Endothelial cell of hepatic sinusoid (primary cell): Measurements from ENCODE around the gene S100A16.

Experiments
- in situ Hi-C: cut with HindIII; loops from 2 replicates; pipeline ENCODE4 v1.10.0; 2017; ENCODE audit warnings: low sequenced_read_pairs

S100A16 gene

DNA sequence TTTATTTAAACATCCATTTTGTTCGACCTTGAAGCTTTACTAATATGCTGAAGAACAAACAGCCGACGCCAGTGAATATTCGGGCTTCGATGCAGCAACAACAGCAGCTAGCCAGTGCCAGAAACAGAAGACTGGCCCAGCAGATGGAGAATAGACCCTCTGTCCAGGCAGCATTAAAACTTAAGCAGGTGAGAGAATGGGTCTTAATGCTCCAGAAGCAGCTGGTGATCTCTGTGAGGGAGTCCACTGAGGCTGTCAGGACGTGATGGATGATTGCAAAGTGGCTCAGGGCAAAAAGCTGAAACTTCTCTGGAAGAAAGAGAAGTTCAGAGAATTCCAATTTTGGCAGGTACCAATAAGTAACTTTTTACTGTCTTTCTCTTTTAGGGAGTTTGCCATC lies 25.3 kb upstream of the S100A16 start:
- in situ Hi-C loops = loop anchor here (5.0 kb wide), 1 partner anchor 76 kb away; no protein-coding TSS in a partner anchor

DNA sequence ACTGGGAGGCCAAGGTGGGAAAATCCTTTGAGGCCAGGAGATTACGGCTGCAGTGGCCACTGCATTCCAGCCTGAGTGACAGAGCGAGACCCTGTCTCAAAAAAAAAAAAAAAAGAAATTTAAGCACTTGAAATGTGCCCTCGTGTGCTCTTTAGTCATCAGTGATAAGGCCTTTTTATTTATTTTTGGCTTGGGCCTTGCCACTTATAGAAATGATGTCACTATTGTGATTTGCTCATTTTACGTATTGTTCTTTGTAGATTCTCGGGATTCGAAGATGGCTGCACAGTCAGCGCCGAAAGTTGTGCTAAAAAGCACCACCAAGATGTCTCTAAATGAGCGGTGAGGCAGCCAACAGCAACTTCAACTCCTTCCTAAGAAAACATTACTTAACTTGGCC lies 23.4 kb upstream of the S100A16 start:
- in situ Hi-C loops = loop anchor here (5.0 kb wide), 1 partner anchor 74 kb away; no protein-coding TSS in a partner anchor

DNA sequence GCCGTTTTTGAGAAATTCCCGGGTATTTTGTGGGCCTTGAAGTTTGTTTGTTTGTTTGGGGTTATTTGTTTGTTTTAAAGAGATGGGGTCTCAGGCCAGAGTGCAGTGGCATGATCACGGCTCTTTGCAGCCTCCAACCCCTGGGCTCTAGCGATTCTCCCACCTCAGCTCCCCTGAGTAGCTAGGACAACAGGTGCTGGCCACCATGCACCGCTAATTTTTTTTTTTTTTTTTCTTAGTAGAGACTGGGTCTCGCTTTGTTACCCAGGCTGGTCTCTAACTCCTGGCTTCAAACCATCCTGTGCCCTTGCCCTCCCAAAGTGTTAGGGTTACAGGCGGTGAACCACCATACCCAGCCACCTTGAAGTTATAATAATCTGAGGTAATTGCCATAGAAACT lies 22.9 kb upstream of the S100A16 start:
- in situ Hi-C loops = loop anchor here (5.0 kb wide), 1 partner anchor 74 kb away; no protein-coding TSS in a partner anchor

DNA sequence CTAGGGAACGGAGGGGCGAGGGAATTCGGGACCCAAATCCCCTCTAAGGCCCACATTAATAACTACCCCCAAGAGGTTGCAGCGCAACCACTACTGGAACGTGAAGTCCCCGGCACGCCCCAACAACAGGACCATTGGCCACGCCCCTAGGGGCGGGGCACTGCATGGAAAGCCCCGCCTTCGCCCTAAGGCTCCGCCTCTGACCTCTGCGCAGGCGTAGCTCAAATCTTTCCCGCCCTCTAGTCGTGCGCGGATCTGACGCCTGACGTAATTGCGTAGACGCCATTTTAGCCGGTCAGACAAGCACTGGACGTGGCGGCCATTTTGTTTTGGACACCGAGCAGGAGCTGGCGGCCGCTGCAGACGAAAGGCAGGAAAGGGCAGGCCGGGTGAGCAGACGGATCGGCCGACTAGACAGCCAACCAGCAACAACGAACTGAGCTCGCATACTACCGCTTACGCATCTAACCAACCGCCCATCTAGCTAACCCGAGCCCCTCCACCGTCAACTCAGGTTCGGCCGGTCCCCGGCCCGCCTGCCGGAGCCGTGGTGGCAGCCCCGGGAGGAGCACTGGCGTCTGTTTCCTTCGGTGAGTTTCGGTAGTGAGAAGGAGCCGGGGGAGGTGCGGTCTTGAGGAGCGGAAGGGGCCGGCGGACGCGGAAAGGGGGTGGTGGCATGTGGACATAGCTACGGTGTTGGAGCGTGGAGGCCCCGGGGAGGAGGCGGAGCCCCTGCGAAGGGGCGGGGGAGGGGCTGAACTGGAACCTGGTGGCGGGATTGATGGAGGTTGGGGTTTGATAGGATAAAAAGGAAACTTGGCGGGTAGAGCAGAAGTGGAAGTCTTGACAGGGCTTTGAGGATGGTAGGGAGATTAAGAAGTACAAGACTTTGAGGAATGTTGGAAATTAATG lies 21.1 kb upstream of the S100A16 start, which contains the start of gene CHTOP:
CHTOP (plus strand) TSS at position 313 of the 912 bp plus-strand sequence. CDS start 2,523 bp downstream, outside the sequence.
- in situ Hi-C loops = no loop called here

DNA sequence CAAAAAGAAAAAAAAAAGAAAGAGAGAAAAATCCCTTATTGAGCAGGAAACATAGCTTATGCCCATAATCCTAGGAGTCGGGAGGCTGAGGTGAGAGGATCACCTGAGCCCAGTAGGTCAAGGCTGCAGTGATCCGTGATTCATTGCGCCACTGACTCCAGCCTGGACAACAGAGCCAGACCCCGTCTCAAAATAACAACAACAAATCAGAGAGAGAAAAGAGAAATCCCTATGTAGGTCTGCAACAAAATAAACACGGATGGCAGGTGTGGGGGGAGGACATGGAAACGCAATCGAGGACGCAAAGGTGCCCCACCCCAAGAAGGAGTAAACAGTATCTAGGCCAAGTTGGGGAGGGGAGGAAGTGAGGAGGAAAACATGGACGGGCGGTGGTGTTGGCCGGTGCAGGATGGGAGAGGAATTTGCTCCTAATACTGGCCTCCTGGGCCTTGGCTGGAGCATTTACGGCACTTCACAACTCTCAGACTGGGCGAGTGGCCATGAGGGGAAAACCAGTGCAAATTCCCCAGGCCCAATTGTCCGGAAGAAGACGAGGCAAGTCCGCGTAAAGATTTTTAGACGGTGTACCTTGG lies 20.3 kb upstream of the S100A16 start:
- in situ Hi-C loops = no loop called here

DNA sequence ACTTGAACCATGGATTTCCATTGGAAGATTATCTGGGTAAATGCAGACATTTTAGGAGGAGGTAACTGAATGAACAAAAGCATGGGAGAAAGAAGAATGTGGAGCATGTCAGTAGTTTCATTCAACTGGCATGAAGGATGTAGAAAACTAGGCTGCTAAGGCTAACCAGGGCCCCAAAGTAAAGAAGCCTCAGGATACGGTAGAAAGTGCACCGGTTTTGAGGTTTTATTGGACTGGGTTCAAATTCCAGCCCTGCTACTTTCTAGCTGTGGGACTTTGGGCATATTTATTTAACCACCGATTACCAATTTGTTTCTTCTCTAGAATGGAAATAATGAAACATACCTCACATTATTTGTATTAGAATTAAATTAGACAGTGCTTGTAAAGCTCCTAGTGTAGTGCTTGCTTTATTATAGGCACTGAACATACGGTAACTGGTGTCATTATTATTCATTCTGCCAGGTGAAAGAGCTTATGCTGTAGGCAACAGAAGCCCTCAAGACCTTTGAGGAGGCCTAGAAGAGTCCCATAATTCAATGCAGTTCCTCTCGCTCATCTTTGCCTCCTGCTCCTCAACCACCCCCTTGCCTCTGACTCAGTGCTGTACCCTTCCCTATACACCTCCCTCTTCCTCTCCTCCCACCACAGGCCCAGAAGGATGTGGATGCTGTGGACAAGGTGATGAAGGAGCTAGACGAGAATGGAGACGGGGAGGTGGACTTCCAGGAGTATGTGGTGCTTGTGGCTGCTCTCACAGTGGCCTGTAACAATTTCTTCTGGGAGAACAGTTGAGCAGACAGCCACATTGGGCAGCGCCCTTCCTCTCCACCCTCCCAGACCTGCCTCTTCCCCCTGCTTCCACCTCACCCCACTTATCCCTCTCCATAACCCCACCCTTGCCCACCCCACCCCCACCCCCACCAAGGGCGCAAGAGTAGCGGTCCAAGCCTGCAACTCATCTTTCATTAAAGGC lies 18.4 kb upstream of the S100A16 start:
- in situ Hi-C loops = no loop called here

DNA sequence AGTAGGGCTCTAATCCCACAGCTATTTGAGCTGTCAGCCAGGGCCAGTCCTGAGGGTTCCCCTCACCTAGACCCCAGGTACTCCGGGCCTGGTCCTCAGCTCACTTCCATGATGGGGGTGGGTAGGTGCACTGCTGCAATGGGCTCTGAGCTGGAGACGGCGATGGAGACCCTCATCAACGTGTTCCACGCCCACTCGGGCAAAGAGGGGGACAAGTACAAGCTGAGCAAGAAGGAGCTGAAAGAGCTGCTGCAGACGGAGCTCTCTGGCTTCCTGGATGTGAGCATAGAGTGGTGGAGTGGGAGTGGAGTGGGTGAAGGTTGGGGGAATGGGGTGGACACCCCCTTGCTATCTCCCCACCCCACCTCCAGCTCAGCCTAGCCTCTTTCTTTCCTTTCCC lies 17.4 kb upstream of the S100A16 start:
- in situ Hi-C loops = no loop called here

DNA sequence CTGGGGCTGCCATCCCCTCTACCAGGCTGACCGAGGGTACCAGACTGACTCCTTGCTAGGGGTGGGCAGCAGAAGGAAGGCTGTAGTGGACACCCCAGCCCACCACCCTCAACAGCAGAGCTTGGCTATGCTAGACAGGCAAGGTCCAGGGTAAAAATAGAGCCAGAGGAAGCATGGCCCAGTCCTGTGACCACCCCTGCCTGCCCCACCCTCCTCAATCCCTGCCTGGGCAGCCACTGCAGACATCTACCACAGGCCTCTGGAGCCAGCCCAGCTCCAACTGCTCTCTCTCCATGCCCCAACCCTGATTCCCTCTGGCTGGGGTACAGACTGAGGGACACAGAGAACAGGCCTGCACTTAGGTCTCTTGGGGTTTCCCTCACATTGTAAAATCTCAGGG lies 17.0 kb upstream of the S100A16 start:
- in situ Hi-C loops = no loop called here

DNA sequence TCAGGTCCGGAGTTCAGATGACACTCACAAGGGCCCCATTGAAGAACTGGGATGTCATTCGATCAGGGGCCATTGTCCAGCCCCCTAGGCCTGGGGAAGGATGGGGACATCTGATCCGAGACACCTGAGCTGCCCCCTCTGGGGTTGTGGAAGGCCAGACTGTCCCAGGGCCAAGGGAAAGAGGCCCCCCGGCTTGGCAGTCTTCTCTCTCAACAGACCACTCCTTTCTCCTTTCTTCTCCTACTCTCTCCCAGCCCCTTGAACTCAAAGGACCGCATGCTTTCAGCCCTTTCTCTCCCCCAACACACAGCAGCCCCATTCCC lies 16.4 kb upstream of the S100A16 start:
- in situ Hi-C loops = no loop called here

DNA sequence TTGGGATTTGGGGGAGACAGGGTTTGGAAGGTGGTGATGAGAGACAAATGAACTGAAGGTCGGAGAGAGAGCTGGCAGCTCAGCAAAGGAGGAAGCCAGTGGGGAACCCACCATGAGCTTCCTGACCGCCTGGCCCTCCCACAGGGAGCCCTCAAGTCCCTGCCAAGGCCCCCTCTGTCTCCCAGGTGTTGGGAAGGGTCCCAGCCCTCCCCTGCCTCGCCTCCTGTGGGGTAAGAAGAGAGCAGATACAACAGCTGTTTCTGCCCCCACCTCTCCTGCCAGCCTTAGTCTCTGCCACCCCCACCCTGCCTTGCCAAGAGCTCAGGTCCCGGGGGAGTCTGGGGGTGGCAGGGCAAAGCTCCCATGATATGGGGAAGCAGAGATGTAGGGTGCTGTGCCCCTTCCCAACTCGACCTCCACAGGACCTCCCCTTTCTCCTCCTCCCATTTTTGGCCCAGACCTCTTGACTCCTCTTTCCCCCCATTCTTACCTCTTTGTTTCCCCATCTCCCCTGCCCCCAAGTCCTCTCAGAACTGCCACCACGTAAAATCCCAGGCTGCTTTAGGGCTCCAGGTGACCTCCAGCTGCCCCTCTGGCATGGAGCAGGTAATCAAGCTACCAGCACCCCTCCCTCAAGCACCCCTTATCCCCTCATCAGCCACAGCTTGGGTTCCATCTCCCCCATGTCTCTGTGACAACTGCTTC lies 15.9 kb upstream of the S100A16 start:
- in situ Hi-C loops = no loop called here

DNA sequence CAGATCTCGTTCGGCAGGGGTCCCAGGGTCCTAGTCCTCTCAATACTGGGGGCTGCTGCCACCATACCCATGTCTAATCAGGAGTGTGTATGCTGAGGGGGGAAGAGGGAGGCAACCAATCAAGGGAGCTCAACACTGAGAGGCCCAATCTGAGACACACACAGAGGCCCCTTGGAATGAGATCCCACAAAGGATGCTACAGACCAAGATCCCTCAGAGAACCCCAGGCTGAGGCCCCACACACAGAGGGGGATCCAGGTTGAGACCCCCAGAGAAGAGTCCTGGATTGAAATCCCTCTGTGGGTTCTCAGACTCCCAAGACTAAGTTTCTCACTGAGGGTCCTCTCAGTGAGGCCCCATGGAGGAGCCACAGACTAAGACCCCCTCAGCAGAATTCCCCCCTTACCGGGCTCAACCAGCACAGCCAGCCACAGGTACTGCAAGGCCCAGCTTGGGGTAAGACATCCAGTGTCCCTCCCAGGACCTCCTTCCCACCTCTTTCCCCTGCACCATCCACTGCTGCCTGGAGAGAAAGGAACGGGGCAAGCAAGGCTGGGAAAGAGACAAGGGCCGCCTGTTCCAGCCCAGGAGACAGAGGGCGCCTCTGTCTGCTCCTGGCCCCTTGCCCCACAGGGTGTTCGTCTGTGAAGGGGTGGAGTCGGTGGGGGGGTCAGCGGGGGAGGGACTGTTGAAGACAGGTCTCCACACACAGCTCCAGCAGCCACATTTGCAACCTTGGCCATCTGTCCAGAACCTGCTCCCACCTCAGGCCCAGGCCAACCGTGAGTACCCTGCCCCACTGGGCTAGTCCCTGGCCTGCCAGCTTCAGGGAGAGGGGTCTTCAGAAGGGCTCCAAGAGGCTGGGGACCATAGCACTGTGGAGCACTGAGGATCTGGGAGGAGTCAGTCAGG lies 15.0 kb upstream of the S100A16 start, which contains the start of gene S100A1:
S100A1 (plus strand) TSS at position 720 of the 912 bp plus-strand sequence. CDS start 2,088 bp downstream, outside the sequence.
- in situ Hi-C loops = no loop called here

DNA sequence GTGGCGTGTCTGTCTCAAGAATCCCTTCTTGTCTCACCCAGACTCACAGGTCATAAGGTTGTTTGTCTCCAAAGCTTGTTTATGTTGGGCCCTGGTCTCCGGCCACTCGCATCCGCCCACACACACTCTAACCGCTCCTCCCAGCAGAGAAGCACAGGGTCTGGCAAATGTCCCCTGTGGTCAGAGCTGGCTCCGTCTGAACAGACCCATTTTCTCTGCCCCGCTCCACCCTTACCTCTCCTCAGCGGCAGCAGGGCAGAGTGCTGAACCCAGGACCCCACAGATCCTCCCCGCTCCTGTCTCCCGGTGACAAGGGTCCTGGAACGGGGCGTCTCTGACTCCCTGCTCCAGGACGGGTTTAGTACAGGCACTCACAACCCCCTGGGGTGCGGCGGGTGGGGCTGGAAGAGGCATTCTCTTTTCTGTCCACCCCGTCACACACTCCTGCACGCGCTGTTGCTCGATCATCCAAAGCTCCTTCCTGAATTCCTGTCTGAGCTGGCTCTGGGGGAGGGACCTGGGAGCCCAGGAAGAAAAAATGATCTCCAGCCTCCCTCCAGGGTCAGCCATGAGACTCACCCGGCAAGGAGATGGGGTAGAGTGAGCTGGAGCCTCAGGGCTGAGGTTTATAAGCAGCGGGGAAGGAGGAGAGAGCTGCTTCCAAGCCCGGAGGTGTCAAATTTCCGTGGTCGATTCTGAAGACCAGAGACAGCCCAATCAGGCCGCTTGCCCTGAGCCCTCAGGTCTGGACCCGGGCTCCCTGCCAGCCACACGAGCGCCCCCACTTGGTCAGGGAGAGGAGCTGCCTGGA lies 14.2 kb upstream of the S100A16 start, which contains the start of gene S100A13:
S100A13 (minus strand) TSS at position 602 of the 811 bp plus-strand sequence. CDS start 1,033 bp downstream, outside the sequence.
- in situ Hi-C loops = no loop called here

DNA sequence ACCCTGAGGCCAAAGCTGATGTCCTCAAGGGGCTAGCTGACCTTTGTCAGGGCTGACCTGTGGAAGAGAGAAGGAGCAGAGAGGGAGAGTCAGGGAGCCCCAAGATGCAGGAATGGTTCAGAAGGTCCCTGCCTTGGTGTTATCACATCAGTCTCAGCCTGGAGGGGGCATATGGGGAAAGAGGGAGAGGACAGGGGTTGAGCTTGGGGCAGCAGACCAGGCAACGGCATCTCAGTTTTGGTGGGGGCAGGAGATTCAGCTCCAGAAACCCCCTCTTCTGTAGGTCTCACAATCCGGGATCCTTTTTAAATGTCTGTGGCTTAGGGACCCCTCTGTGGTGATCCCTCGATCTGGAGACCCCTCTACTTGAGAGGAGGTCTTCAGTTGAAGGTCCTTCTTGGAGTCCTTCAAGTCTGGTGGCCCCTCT lies 13.6 kb upstream of the S100A16 start:
- in situ Hi-C loops = no loop called here

DNA sequence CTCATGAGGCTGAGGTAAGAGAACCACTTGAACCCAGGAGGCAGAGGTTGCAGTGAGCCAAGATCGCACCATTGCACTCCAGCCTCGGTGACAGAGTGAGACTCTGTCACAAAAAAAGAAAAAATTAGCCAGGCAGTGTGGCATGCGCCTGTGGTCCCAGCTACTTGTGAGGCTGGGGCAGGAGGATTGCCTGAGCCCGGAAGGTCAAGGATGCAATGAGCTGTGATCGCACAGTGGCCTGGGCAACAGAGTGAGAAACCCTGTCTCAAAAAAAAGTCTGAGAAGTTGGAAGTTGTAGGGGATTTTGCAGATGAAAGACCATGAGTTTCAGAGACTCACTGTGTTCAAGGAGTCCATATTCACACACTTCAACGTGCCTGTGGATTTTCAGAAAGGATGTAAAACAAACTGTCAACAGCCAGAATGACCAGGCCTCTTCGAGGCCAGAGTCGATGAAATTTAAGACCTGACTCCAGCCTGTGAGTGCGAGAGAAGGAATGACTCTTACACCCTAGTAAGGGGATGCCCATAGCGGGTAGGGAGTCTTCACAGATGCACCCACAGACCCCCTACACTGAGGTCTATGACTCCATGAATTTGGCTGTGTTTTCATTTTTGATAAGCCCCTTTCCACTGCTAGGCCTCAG lies 12.2 kb upstream of the S100A16 start:
- in situ Hi-C loops = no loop called here

DNA sequence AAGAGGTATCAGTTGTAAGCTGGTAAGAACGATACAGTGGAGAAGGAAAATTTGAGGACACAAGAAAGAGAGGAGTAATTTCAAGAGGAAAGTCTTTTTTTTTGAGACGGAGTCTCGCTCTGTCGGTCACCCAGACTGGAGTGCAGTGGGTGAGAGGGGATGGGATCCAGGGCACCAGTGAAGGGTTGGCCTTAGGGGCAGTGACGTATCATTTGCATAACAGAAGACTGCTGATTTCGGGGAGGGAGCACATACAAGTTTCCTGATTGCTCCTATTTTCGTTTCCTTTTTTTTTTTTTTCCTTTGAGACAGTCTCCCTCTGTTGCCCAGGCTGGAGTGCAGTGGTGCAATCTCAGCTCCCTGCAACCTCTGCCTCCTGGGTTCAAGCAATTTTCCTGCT lies 10.2 kb upstream of the S100A16 start:
- in situ Hi-C loops = no loop called here

DNA sequence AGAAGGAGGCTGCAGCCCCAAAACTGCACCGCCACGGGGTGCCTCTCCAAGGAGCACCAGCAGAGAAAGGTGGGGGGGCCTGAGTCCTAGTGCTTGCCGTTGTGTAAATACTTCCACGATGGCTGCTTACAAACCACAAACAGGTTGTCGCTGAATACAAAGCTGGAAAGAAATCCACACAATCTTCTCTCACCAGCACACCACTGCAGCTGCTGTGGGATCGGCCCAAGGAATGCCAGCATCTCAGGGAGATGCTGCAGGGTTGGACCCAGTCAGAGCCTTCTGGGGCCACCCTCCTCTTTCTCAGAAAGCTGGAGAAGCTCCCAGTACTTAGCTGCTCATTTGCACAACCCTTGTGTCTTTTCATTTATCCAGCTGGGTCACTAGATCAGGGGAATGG lies 6.2 kb upstream of the S100A16 start:
- in situ Hi-C loops = no loop called here

DNA sequence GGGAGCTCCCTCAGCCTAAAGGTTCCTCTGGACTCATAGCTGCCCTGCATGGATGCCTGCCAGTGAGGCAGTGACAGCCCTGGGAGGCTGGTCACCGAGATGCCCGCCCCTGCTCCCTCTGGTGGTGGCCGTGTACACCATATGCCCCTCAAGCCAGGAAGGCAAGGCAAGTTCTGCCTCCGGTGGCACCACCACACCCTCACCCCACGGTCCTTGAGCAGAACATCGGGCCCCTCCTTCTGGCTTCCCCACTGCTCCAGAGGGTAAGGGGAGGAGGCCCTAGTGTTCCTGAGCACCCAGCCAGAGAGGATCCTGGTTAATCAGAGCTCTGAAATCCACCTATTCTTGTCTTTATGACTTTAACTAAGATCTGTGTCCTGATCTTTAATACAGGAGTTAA lies 4.7 kb upstream of the S100A16 start:
- in situ Hi-C loops = no loop called here

DNA sequence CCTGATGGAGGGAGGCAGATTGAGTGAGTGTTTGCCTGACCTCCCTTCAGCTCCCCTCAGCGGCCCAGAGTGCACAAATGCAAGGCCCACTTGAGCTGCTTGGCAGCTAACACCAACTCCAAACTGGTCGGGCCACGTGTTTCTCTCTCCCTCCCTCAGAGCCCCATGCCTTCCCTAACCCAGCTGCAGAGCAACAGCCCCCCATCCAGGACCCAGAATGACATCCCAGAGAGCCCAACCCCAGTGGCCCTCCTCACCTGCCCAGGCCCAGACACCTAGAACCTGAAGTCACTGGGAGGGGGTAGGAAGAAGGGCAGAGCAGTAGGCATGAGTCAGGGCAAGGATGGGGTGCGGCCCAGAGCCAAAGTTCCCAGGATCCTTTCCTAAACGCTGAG lies 4.0 kb upstream of the S100A16 start:
- in situ Hi-C loops = no loop called here
